ENCODE data around the gene COL6A5.

Gene COL6A5

DNA sequence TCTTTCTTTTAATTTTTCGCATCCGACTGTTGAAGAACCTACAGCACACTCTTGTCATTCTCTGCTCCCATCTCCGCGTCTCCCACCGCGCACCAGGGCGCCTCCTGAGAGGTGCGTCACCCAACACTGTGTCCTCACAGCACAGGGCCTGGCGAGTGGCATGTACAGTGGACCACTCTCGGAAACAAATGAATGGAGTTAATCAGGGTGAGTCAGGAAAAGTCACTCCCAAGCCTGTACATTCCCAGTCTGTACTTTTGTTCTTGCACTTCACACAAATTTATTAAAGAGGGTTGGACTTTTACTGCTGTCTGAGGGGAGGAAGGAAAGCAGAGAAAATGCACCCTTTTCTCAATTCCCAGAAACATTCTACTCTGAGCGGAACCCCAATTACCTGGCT is 172.1 kb downstream of the COL6A5 start:
- peaks cover 43% of the 10 kb centered on the region for H3K27me3 ChIP-seq (ENCODE audit: insufficient read depth, poor library complexity, severe bottlenecking)
- no peak overlapping the region for H3K27ac ChIP-seq (replicated peaks)
- DNase-seq (ENCODE audit: low read depth in 1 of 2, low spot score in 1 of 2), result no peak
- TF ChIP-seq, protein P1, sequence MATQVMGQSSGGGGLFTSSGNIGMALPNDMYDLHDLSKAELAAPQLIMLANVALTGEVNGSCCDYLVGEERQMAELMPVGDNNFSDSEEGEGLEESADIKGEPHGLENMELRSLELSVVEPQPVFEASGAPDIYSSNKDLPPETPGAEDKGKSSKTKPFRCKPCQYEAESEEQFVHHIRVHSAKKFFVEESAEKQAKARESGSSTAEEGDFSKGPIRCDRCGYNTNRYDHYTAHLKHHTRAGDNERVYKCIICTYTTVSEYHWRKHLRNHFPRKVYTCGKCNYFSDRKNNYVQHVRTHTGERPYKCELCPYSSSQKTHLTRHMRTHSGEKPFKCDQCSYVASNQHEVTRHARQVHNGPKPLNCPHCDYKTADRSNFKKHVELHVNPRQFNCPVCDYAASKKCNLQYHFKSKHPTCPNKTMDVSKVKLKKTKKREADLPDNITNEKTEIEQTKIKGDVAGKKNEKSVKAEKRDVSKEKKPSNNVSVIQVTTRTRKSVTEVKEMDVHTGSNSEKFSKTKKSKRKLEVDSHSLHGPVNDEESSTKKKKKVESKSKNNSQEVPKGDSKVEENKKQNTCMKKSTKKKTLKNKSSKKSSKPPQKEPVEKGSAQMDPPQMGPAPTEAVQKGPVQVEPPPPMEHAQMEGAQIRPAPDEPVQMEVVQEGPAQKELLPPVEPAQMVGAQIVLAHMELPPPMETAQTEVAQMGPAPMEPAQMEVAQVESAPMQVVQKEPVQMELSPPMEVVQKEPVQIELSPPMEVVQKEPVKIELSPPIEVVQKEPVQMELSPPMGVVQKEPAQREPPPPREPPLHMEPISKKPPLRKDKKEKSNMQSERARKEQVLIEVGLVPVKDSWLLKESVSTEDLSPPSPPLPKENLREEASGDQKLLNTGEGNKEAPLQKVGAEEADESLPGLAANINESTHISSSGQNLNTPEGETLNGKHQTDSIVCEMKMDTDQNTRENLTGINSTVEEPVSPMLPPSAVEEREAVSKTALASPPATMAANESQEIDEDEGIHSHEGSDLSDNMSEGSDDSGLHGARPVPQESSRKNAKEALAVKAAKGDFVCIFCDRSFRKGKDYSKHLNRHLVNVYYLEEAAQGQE (IDR thresholded peaks at IDR 0.05; ENCODE audit: insufficient replicate concordance, low read depth), result no peak
- TF ChIP-seq GABPA (IDR thresholded peaks at IDR 0.05; ENCODE audit: low read depth), result no peak
- no peak for TF ChIP-seq POLR2AphosphoS5 (IDR thresholded peaks at IDR 0.05; ENCODE audit: low read depth)
- TF ChIP-seq, protein P2, sequence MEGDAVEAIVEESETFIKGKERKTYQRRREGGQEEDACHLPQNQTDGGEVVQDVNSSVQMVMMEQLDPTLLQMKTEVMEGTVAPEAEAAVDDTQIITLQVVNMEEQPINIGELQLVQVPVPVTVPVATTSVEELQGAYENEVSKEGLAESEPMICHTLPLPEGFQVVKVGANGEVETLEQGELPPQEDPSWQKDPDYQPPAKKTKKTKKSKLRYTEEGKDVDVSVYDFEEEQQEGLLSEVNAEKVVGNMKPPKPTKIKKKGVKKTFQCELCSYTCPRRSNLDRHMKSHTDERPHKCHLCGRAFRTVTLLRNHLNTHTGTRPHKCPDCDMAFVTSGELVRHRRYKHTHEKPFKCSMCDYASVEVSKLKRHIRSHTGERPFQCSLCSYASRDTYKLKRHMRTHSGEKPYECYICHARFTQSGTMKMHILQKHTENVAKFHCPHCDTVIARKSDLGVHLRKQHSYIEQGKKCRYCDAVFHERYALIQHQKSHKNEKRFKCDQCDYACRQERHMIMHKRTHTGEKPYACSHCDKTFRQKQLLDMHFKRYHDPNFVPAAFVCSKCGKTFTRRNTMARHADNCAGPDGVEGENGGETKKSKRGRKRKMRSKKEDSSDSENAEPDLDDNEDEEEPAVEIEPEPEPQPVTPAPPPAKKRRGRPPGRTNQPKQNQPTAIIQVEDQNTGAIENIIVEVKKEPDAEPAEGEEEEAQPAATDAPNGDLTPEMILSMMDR (IDR thresholded peaks at IDR 0.05; ENCODE audit: insufficient read depth, low read length), result no peak
- TF ChIP-seq SPI1 (IDR thresholded peaks at IDR 0.05; ENCODE audit: borderline replicate concordance, low read depth), result no peak
- H3K4me3 ChIP-seq (replicated peaks; ENCODE audit: insufficient read depth, low read length), result no peak overlapping the region

DNA sequence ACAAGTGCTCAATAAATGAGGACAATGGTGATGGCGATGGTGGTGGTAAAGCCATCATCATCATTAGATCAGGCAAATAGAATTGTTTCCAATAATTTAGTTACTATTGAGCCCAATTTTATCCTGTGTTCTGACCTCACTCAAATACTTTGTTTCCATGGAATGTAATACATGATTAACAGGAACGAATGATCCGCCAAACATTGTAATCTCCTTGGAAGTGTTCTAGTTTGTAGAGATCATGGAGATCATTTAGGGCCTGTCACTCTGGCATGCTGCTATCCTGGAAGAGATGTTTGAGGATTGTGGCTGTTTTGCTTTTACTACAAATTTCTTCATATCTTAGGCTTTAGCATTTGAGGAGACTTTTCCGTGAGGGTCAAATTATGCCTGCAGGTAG is 174.3 kb downstream of the COL6A5 start:
- H3K27me3 ChIP-seq (ENCODE audit: insufficient read depth, poor library complexity, severe bottlenecking), result peaks cover 49% of the 10 kb centered on the region
- TF ChIP-seq, protein P1 (IDR thresholded peaks at IDR 0.05; ENCODE audit: insufficient replicate concordance, low read depth), result no peak
- TF ChIP-seq GABPA (IDR thresholded peaks at IDR 0.05; ENCODE audit: low read depth) (no peak), SPI1 (IDR thresholded peaks at IDR 0.05; ENCODE audit: borderline replicate concordance, low read depth) (no peak)
- TF ChIP-seq, protein P2 (IDR thresholded peaks at IDR 0.05; ENCODE audit: insufficient read depth, low read length), result no peak

GRCh38 chr3:130522399-130522798 is 176.9 kb downstream of the COL6A5 start:
- peaks cover 30% of the 10 kb centered on the region for H3K27me3 ChIP-seq (ENCODE audit: insufficient read depth, poor library complexity, severe bottlenecking)
- H3K4me3 ChIP-seq (replicated peaks; ENCODE audit: insufficient read depth, low read length), result no peak overlapping the region
- DNase-seq (ENCODE audit: low read depth in 1 of 2, low spot score in 1 of 2), result no peak
- TF ChIP-seq POLR2AphosphoS5 (IDR thresholded peaks at IDR 0.05; ENCODE audit: low read depth) (no peak), SPI1 (IDR thresholded peaks at IDR 0.05; ENCODE audit: borderline replicate concordance, low read depth) (no peak), GABPA (IDR thresholded peaks at IDR 0.05; ENCODE audit: low read depth) (no peak)
- TF ChIP-seq, protein P1 (IDR thresholded peaks at IDR 0.05; ENCODE audit: insufficient replicate concordance, low read depth), result no peak
- TF ChIP-seq, protein P2 (IDR thresholded peaks at IDR 0.05; ENCODE audit: insufficient read depth, low read length), result no peak
- no peak overlapping the region for H3K27ac ChIP-seq (replicated peaks)

More for the DNA sequence above, 174.3 kb downstream of the COL6A5 start:
- no peak overlapping the region for H3K27ac ChIP-seq (replicated peaks)
- no peak overlapping the region for H3K4me3 ChIP-seq (replicated peaks; ENCODE audit: insufficient read depth, low read length)
- no peak for DNase-seq (ENCODE audit: low read depth in 1 of 2, low spot score in 1 of 2)
